HG02623 (cell line): ENCODE data around the gene LGALS3BP.
"Not testable (repeated sequence)": the region's sequence is repeated elsewhere in the genome, so short reads cannot be mapped to it uniquely, and the experiment has no call there.

Experiments
- ATAC-seq: cut with Tn5 transposase; IDR thresholded peaks from one replicate; pipeline ENCODE4 v1.9.1; 2021; ENCODE audit warnings: moderate library complexity; ENCODE audit not compliant: unreplicated experiment

The LGALS3BP gene

GRCh38 chr17:78945455-78945854 is 34.3 kb downstream of the LGALS3BP start:
- ATAC-seq = not testable (repeated sequence)

- ATAC-seq = no peak
Measured at GRCh38 chr17:78944956-78945355, 34.8 kb downstream of the LGALS3BP start.

- no peak for ATAC-seq
Measured at GRCh38 chr17:78944026-78944425, 35.7 kb downstream of the LGALS3BP start.

- no peak for ATAC-seq
Measured at GRCh38 chr17:78940708-78941107, 39.0 kb downstream of the LGALS3BP start.

- ATAC-seq = no peak
Measured at GRCh38 chr17:78940258-78940657, 39.5 kb downstream of the LGALS3BP start.

- no peak for ATAC-seq
Measured at GRCh38 chr17:78939615-78940014, 40.1 kb downstream of the LGALS3BP start.

- ATAC-seq = no peak
Measured at GRCh38 chr17:78937561-78937960, 42.2 kb downstream of the LGALS3BP start.

GRCh38 chr17:78935419-78936323 is 44.1 kb downstream of the LGALS3BP start:
- no peak for ATAC-seq

- ATAC-seq = no peak
Measured at GRCh38 chr17:78934681-78935418, 44.9 kb downstream of the LGALS3BP start.

GRCh38 chr17:78933959-78934568 is 45.7 kb downstream of the LGALS3BP start:
- no peak for ATAC-seq

GRCh38 chr17:78933025-78933958 is 46.4 kb downstream of the LGALS3BP start:
- no peak for ATAC-seq

GRCh38 chr17:78929908-78930775 is 49.6 kb downstream of the LGALS3BP start:
- ATAC-seq = no peak

- no peak for ATAC-seq
Measured at GRCh38 chr17:78925662-78926555, 53.8 kb downstream of the LGALS3BP start.

- ATAC-seq = no peak
Measured at GRCh38 chr17:78925234-78925633, 54.5 kb downstream of the LGALS3BP start, which contains the start of gene TIMP2. Gene TIMP2, minus strand, starts transcription at chr17:78925387. Its CDS starts 299 bp downstream, at chr17:78925088.

- no peak for ATAC-seq
Measured at GRCh38 chr17:78924481-78925151, 55.1 kb downstream of the LGALS3BP start.

- ATAC-seq = no peak
Measured at GRCh38 chr17:78923660-78924453, 55.9 kb downstream of the LGALS3BP start.
